PC-9 (cell line): ENCODE measurements around the gene ELAVL3.

Experiments used
- EZH2 ChIP-seq: fragments of 200-600 bp; sonication (generic); IDR thresholded peaks from 2 replicates; pipeline ENCODE4 v1.8.0; 2017; ENCODE audit warnings: antibody characterized with exemption, low read depth
- TF ChIP-seq, protein P1 (sequence below): fragments of 200-600 bp; sonication (generic); conservative IDR thresholded peaks from 2 replicates; pipeline ENCODE4 v1.6.1; 2017; ENCODE audit warnings: mixed run types, antibody characterized with exemption, mild to moderate bottlenecking, moderate library complexity

DNA sequence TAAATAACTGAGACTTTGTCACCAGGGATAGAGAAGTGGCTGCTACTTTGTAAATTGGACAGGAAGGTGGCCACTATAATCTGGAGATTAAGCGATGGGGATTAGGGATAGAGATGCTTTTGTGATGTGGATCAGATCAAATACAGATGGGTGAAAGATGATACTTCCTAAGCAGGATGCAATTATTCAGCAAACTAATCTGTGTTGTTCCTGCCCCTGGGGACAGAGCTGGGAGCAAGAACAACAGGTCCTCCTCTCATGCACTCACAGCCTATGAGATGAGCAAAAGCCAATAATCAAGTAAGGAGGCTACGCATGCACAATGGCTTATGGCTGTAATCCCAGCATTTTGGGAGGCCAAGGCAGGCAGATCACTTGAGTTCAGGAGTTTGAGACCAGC, 66.3 kb downstream of the ELAVL3 start:
- TF ChIP-seq, protein P1, sequence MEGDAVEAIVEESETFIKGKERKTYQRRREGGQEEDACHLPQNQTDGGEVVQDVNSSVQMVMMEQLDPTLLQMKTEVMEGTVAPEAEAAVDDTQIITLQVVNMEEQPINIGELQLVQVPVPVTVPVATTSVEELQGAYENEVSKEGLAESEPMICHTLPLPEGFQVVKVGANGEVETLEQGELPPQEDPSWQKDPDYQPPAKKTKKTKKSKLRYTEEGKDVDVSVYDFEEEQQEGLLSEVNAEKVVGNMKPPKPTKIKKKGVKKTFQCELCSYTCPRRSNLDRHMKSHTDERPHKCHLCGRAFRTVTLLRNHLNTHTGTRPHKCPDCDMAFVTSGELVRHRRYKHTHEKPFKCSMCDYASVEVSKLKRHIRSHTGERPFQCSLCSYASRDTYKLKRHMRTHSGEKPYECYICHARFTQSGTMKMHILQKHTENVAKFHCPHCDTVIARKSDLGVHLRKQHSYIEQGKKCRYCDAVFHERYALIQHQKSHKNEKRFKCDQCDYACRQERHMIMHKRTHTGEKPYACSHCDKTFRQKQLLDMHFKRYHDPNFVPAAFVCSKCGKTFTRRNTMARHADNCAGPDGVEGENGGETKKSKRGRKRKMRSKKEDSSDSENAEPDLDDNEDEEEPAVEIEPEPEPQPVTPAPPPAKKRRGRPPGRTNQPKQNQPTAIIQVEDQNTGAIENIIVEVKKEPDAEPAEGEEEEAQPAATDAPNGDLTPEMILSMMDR, result no peak
- TF ChIP-seq EZH2, result no peak
